PC-3 (cell line): Measurements from ENCODE around the gene RPL31.

Experiments
- EZH2 ChIP-seq: fragments of 300-600 bp; sonication (generic); IDR thresholded peaks from one replicate; pipeline ENCODE4 v1.6.1; 2017; ENCODE audit warnings: antibody characterized with exemption, mild to moderate bottlenecking, low read length; ENCODE audit not compliant: unreplicated experiment
- TF ChIP-seq, protein P1 (sequence below): fragments of 300-600 bp; sonication (generic); conservative IDR thresholded peaks from 2 replicates; pipeline ENCODE4 v1.5.1; 2017; ENCODE audit warnings: antibody characterized with exemption, low read depth, mild to moderate bottlenecking, low read length

DNA sequence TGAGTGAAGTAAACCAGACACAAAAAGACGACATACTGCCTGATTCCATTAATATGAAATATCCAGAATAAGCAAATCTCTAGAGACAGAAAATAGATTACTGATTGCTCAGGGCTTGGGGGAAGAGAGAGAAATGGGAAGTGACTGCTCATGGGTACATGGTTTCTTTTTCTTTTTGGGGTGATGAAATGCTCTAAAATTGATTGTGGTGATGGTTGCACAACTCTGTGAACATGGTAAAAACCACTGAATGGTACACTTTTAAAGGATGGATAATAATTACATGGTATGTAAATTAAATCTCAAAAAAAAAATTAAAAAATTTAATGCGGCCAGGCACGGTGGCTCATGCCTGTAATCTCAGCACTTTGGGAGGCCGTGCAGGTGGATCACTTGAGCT is 39.3 kb downstream of the RPL31 start:
- TF ChIP-seq, protein P1, sequence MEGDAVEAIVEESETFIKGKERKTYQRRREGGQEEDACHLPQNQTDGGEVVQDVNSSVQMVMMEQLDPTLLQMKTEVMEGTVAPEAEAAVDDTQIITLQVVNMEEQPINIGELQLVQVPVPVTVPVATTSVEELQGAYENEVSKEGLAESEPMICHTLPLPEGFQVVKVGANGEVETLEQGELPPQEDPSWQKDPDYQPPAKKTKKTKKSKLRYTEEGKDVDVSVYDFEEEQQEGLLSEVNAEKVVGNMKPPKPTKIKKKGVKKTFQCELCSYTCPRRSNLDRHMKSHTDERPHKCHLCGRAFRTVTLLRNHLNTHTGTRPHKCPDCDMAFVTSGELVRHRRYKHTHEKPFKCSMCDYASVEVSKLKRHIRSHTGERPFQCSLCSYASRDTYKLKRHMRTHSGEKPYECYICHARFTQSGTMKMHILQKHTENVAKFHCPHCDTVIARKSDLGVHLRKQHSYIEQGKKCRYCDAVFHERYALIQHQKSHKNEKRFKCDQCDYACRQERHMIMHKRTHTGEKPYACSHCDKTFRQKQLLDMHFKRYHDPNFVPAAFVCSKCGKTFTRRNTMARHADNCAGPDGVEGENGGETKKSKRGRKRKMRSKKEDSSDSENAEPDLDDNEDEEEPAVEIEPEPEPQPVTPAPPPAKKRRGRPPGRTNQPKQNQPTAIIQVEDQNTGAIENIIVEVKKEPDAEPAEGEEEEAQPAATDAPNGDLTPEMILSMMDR, result no peak
- TF ChIP-seq EZH2, result no peak
